NT2/D1 (cell line): Measurements from ENCODE around the gene ADCY3.

ENCODE experiments used
- SUZ12 ChIP-seq: IDR thresholded peaks from 2 replicates; pipeline ENCODE4 v1.6.1; 2011; ENCODE audit not compliant: insufficient read length, insufficient read depth; ENCODE audit errors: extremely low read depth
- YY1 ChIP-seq: IDR thresholded peaks from 2 replicates; pipeline ENCODE4 v1.6.1; 2011; ENCODE audit not compliant: insufficient read length, insufficient read depth
- ZNF274 ChIP-seq: IDR thresholded peaks from 2 replicates; pipeline ENCODE4 v1.6.1; 2011; ENCODE audit warnings: mild to moderate bottlenecking, low read depth, low read length

GRCh38 chr2:24853046-24853445 is 67.0 kb downstream of the ADCY3 start:
- TF ChIP-seq YY1: no peak
- TF ChIP-seq ZNF274: no peak
- TF ChIP-seq SUZ12: no peak
